ENCODE results near the gene PDE11A. TPM values are rescaled to one million over a fixed set of nuclear protein-coding genes. Genes with fewer than 3 reads are reported as not detected.

Gene PDE11A
- total RNA-seq, 1 donor from 2014 or later = 2.0 TPM

DNA sequence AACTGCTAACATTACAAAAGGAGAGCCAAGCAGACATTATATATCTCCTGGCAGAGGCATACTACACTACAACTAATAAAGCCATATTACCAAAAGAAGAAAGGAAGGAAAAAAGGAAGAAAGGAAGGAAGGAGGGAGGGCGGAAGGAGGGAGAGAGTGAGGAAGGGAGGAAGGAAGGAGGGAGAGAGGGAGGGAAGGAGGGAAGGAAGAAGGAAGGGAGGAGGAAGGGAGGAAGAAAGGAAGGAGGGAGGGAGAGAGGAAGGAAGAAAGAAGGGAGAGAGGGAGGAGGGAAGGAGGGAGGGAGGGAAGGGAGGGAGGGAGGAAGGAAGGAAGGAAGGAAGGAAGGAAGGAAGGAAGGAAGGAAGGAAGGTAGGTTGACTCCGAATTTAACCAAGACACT lies 133.4 kb downstream of the PDE11A start:
- no peak for TF ChIP-seq CTCF (conservative IDR thresholded peaks at IDR 0.05)
- Mint-ChIP-seq H3K36me3 (no peaks in the 10 kb centered on the region), H3K27ac (no peak overlapping the region), H3K4me1 (ENCODE audit: unreplicated experiment) (no peaks in the 10 kb centered on the region), H3K9me3 (no peaks in the 10 kb centered on the region), H3K27me3 (peaks cover 16% of the 10 kb centered on the region), H3K4me3 (no peak overlapping the region)
- no peak for DNase-seq (ENCODE audit: extremely low spot score, unreplicated experiment)

- no peaks in the 10 kb centered on the region for H3K36me3 Mint-ChIP-seq
- no peak for DNase-seq (ENCODE audit: extremely low spot score, unreplicated experiment)
- no peak for TF ChIP-seq CTCF (conservative IDR thresholded peaks at IDR 0.05)
- no peaks in the 10 kb centered on the region for H3K4me1 Mint-ChIP-seq (ENCODE audit: unreplicated experiment)
- no peak overlapping the region for H3K4me3 Mint-ChIP-seq
- no peak overlapping the region for H3K27ac Mint-ChIP-seq
- H3K27me3 Mint-ChIP-seq = peaks cover 8% of the 10 kb centered on the region
- no peaks in the 10 kb centered on the region for H3K9me3 Mint-ChIP-seq
Measured at GRCh38 chr2:177930916-177931315, 141.7 kb downstream of the PDE11A start.

DNA sequence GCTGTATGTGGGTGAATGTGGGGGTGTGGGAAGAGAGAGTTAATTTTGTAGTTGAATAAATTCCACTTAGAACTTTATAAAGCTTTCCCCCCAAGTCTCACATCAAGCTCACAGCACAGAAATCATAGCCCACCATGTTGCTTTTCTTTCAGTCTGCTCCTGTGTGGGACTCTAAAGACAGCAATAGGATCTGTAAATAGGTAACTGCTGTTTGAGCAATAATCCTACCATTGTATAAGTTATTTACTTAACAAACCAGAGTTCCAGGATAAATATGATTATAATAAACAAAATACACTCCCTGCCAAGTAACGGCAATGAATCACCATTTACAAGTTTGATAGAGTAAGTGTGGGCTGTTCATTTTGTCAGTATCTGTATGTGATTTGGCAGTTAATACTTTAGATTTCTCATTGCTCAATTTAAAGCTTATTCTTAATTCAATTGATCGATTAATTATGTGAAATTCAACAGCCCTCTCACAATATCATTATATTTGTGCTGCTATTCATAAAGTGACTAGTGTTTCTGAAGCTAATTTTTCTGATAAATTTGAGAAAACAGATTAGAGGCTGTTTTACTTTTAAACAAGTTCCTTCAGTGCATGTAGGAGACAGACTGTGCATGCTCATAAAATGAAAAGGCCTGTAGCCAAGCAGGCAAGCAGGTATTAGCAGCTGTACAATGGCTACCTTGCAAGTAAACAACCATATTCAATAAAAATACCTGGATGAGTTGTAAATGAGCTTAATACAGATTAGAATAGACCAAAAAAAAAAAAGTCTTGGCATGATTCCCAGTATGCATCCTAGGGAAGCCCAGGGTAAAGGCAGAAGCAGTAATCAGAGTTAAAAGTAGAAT lies 142.7 kb downstream of the PDE11A start:
- H3K4me3 Mint-ChIP-seq = no peak overlapping the region

GRCh38 chr2:177923323-177923722 lies 149.3 kb downstream of the PDE11A start:
- no peak for DNase-seq (ENCODE audit: extremely low spot score, unreplicated experiment)
- Mint-ChIP-seq H3K36me3 (no peaks in the 10 kb centered on the region), H3K4me1 (ENCODE audit: unreplicated experiment) (no peaks in the 10 kb centered on the region), H3K4me3 (no peak overlapping the region), H3K9me3 (no peaks in the 10 kb centered on the region), H3K27me3 (no peaks in the 10 kb centered on the region), H3K27ac (no peak overlapping the region)
- TF ChIP-seq CTCF (conservative IDR thresholded peaks at IDR 0.05) = no peak

More for the DNA sequence above, 142.7 kb downstream of the PDE11A start:
- Mint-ChIP-seq H3K4me1 (ENCODE audit: unreplicated experiment) (no peaks in the 10 kb centered on the region), H3K27me3 (peaks cover 6% of the 10 kb centered on the region), H3K36me3 (no peaks in the 10 kb centered on the region), H3K9me3 (no peaks in the 10 kb centered on the region), H3K27ac (no peak overlapping the region)
- no peak for TF ChIP-seq CTCF (conservative IDR thresholded peaks at IDR 0.05)
- no peak for DNase-seq (ENCODE audit: extremely low spot score, unreplicated experiment)

DNA sequence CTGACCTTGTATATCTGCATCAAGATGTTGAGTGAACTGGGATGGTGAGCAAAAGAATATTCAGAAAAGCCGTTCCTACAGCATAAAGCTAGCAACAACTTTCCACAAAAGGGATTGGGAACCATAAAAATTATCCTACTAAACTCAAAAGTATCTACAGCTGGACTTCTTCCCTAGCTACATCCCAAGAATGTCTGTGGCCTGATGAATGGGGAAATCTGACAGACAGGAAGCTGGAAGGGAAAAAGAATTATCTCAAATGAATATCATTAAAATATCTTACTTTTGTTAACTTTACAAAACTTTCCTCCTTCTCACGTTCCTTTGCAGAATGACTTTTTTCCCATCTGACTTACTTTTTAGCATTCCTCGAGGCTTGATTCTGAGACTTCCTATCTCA lies 150.9 kb downstream of the PDE11A start:
- no peaks in the 10 kb centered on the region for H3K4me1 Mint-ChIP-seq (ENCODE audit: unreplicated experiment)
- no peaks in the 10 kb centered on the region for H3K36me3 Mint-ChIP-seq
- no peaks in the 10 kb centered on the region for H3K27me3 Mint-ChIP-seq
- no peak for TF ChIP-seq CTCF (conservative IDR thresholded peaks at IDR 0.05)
- H3K9me3 Mint-ChIP-seq = no peaks in the 10 kb centered on the region
- H3K27ac Mint-ChIP-seq = no peak overlapping the region
- DNase-seq (ENCODE audit: extremely low spot score, unreplicated experiment) = no peak
- no peak overlapping the region for H3K4me3 Mint-ChIP-seq

All from type B pancreatic cell (in vitro differentiated cells).